Stimulated activated CD4-positive, alpha-beta T cell treated with anti-CD3 and anti-CD28 coated beads, Interleukin-4, amount 100 ng/mL, for 1 hour (primary cell): ENCODE results near the gene TSPYL6.
"Not testable (repeated sequence)": the region's sequence is repeated elsewhere in the genome, so short reads cannot be mapped to it uniquely, and the experiment has no call there.

Experiments
- DNase-seq: peaks from one replicate; pipeline ENCODE4 v3.0.0-alpha.2; 2020

The TSPYL6 gene

GRCh38 chr2:54256091-54256694 is at the start of gene TSPYL6:
Gene TSPYL6, minus strand, starts transcription at chr2:54256229. Its CDS starts 78 bp downstream, at chr2:54256151.
- DNase-seq = no peak

- DNase-seq = no peak
Observed at GRCh38 chr2:54303631-54304030, 47.6 kb upstream of the TSPYL6 start.

GRCh38 chr2:54298514-54298913 is 42.5 kb upstream of the TSPYL6 start:
- no peak for DNase-seq

- no peak for DNase-seq
Observed at GRCh38 chr2:54295911-54296310, 39.9 kb upstream of the TSPYL6 start.

GRCh38 chr2:54294665-54295064 is 38.6 kb upstream of the TSPYL6 start:
- not testable (repeated sequence) for DNase-seq

- DNase-seq = no peak
Observed at GRCh38 chr2:54290356-54291025, 34.5 kb upstream of the TSPYL6 start.

DNA sequence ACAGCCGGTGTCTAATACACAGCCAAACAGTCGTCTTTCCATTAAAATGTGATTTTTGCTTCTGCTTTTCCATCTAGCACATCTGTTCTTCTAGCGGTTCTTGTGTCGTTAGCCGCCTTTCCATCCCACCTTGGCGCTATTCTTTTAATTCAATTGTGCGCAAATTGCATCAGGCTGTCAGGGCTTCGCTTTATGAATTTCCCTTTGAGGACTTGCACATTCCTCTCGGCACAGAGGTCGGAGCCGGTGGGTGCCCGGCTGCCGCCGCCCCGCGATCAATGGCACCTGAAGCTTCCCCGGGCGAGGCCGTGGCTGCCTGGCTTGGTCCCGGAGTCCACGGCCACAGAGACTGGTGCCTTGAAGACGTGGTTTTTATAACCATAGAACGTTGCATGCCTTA is 33.9 kb upstream of the TSPYL6 start:
- no peak for DNase-seq

- DNase-seq = no peak
Observed at GRCh38 chr2:54287532-54287931, 31.5 kb upstream of the TSPYL6 start.

DNA sequence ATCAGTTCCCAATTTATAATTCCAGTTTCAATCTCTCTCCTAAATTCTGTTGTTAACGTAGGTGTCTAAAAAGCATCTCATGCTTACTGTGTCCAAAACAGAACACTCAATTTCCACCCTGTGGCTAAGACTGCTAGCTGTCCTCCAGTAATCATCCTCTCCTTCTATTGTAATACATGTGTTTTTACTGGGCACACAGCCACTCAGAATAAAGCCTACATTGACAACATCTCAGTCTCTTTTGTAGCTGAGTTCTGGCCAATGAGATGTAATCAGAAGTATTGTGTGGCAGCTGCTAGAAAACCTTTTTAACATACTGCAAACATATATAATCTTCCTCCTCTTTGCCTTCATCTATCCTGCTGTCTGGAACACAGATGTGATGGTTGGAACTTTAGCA is 29.4 kb upstream of the TSPYL6 start:
- no peak for DNase-seq

GRCh38 chr2:54284826-54285225 is 28.8 kb upstream of the TSPYL6 start:
- DNase-seq = no peak

- no peak for DNase-seq
Observed at GRCh38 chr2:54279385-54279784, 23.4 kb upstream of the TSPYL6 start.

GRCh38 chr2:54275541-54275940 is 19.5 kb upstream of the TSPYL6 start:
- no peak for DNase-seq

DNA sequence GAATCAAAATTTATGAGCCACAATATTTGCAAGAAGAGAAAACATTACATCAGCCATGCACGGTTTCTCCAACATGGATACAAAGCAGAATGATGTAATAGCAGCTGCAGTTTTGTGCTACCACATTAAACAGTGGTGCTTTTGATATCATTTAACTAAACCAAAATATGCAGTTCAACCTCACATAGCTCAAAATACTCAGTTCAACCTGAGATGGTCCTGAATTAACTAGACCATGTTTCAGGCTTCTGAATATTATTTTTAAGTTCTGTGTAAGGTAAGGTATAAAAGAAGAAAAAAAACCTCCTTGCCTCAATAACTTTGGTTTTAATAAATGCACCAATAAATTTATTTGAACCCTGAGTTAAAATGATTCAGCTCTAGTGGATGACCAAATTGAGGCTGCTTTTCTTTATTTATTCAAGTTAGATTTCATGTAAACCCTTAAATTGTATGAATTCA is 18.8 kb upstream of the TSPYL6 start:
- no peak for DNase-seq

DNA sequence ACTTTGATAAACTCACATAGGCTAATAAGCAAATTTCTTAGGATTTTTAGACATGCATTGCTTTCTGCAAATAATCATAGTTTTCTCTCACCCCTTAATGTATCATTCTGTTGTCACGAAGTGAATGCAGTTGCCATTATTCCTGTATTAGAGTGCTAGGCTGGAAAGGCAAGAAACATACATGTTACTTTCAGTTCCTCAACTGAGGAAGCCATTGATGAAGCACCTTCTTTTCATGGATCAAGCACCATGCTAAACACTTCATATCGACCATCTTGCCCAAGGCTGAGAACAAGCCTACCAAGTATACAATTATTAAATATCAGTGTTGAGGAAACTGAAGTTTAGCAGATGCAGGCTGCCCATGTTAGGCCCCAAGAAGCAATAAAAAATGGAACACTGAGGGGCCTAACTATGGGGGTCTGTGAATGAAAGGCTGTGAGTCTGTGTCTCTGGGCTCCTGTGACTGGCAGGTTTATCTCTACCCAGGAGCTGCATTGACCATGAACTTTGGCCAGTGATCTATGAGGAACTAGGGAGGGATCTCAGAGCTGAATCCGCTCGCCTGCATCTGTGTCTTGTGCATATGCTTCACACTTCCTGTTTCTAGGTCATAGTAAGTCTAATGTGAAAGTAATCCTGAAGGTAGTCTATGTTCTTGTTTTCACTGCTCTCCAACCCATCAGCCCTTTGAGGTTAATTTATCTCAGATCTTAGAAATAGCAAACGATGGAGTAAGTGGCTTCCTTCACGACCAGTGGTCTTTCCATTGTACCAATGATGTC is 16.0 kb upstream of the TSPYL6 start:
- DNase-seq = no peak

DNA sequence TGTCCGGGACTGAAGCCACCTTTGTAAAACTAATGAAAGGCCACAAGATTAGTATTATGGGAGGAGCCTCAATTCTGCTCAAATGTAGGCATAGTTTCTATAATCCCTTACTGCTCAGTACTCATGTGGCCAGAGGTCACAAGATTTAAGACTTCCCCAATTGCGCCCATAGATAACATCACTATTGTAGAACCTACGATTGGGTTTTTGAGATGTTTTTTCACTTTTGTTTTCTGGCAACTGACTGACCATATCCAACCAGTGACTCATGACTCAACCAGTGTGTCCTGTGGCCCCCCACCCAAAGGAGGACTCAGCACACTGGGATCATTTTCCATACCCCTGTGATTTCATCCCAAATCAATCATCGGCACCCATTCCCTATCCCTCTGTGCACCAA is 15.2 kb upstream of the TSPYL6 start:
- no peak for DNase-seq

GRCh38 chr2:54267577-54267976 is 11.5 kb upstream of the TSPYL6 start:
- no peak for DNase-seq

GRCh38 chr2:54265081-54265480 is 9.1 kb upstream of the TSPYL6 start:
- DNase-seq = not testable (repeated sequence)

- DNase-seq = no peak
Observed at GRCh38 chr2:54262015-54262765, 6.2 kb upstream of the TSPYL6 start.

DNA sequence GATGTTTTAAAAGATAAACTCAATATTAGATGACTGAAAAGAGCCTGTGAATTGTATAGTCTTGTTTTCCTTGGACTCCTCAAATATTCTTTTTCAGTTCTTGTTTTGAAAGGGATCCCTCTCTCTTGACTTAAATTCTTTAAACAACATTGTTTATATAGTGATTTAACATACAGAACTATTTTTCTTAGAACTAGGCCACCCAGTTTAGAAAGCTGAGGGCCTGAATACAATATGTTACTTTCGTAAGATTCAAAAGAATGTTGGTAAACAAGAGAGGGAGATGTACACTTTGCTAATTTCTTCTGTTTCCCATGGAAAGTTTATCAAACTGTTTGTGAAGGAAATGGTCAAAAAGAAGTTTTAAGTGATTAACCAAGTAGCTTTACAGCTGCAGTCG is 5.5 kb upstream of the TSPYL6 start:
- no peak for DNase-seq

- DNase-seq = no peak
Observed at GRCh38 chr2:54260241-54260595, 4.2 kb upstream of the TSPYL6 start.

- DNase-seq = no peak
Observed at GRCh38 chr2:54259413-54260240, 3.6 kb upstream of the TSPYL6 start.

DNA sequence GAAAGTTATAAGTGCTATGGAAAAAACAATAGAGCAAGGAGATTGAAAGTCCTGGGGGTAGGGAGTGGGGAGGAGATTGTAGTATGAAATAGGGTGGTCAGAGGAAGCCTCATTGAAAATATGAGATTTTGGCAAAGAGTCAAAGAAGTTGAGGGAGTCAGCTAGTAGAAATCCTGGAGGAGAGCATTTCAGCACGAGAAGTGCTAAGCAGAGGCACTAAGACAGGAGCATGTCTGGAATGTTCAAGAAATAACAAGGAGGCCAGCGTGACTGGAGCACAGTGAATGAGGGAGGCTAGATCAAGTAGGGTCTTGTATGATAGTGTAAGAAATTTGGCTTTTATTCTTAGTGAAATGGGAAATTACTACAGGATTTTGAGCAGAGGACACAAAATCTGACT is 2.1 kb upstream of the TSPYL6 start:
- DNase-seq = no peak
